Midbrain (tissue), 1 donor: ENCODE data around the gene KIF26B.

Source experiments
- DNase-seq: peaks from one replicate; lab custom pipeline; 2025; lab: John Stamatoyannopoulos, UW

Gene KIF26B

GRCh38 chr1:245748240-245748639 is 593.5 kb downstream of the KIF26B start:
- no peak for DNase-seq

- no peak for DNase-seq
Observed at GRCh38 chr1:245748646-245749045, 593.9 kb downstream of the KIF26B start.

- DNase-seq = no peak
Observed at GRCh38 chr1:245749053-245749452, 594.3 kb downstream of the KIF26B start.

- DNase-seq = no peak
Observed at GRCh38 chr1:245750261-245750660, 595.5 kb downstream of the KIF26B start.

- DNase-seq = no peak
Observed at GRCh38 chr1:245751116-245751515, 596.3 kb downstream of the KIF26B start.

- no peak for DNase-seq
Observed at GRCh38 chr1:245751726-245752470, 597.1 kb downstream of the KIF26B start.

- no peak for DNase-seq
Observed at GRCh38 chr1:245752561-245752960, 597.8 kb downstream of the KIF26B start.

GRCh38 chr1:245753807-245754206 is 599.0 kb downstream of the KIF26B start:
- no peak for DNase-seq

- no peak for DNase-seq
Observed at GRCh38 chr1:245754463-245754961, 599.7 kb downstream of the KIF26B start.
